ENCODE results near the gene ADAMTSL3.

- TF ChIP-seq TBP (IDR thresholded peaks at IDR 0.05; ENCODE audit: low read depth, low read length) (no peak), ATF2 (IDR thresholded peaks at IDR 0.05; ENCODE audit: low read length) (no peak), POLR2A (IDR thresholded peaks at IDR 0.05; ENCODE audit: control extremely low read depth in 1 of 2, low read depth in 2 of 2, low read length in 2 of 2) (no peak), TCF12 (IDR thresholded peaks at IDR 0.05; ENCODE audit: low read depth, low read length) (no peak), MAFK (IDR thresholded peaks at IDR 0.05; ENCODE audit: low read depth, low read length) (no peak), EP300 (IDR thresholded peaks at IDR 0.05; ENCODE audit: borderline replicate concordance in 1 of 2, low read depth in 2 of 2, low read length in 2 of 2) (no peak), EZH2 (IDR thresholded peaks at IDR 0.05; ENCODE audit: low read depth, low read length, severe bottlenecking) (no peak), CTCF (IDR thresholded peaks at IDR 0.05; ENCODE audit: control extremely low read depth in 1 of 3, insufficient read depth in 1 of 3, low read depth in 1 of 3, low read length in 3 of 3) (no peak), RXRA (IDR thresholded peaks at IDR 0.05; ENCODE audit: insufficient read depth, low read depth, low read length) (no peak), SUZ12 (IDR thresholded peaks at IDR 0.05; ENCODE audit: low read length) (no peak), MAX (IDR thresholded peaks at IDR 0.05) (no peak), SIN3A (conservative IDR thresholded peaks at IDR 0.05 in 1 of 2, IDR thresholded peaks at IDR 0.05 in 1 of 2; ENCODE audit: low read depth in 1 of 2, low read length in 2 of 2) (no peak), RAD21 (IDR thresholded peaks at IDR 0.05 in 1 of 2, conservative IDR thresholded peaks at IDR 0.05 in 1 of 2; ENCODE audit: low read depth in 2 of 2, low read length in 2 of 2) (no peak)
Measured at GRCh38 chr15:83999396-84000135, 345.6 kb downstream of the ADAMTSL3 start.
